SK-N-SH (cell line): ENCODE data around the gene MAD1L1. TPM values are rescaled to one million over a fixed set of nuclear protein-coding genes. Genes with fewer than 3 reads are reported as not detected.

Experiments
- CTCF ChIA-PET: fragments of 300-600, 350-600 bp; formaldehyde crosslinking; extraction: SDS; loops from one replicate; lab custom pipeline; 2021; lab: Yijun Ruan, JAX
- POLR2A ChIA-PET: fragments of 350-600 bp; sonication (Branson Sonifier 250); formaldehyde crosslinking; extraction: SDS; loops from one replicate; lab custom pipeline; 2020; ENCODE audit warnings: antibody characterized with exemption, inconsistent platforms; lab: Yijun Ruan, JAX
- DNase-seq: peaks from one replicate; pipeline ENCODE4 v3.0.0; 2012
- H2AFZ ChIP-seq: fragments of 200-600 bp; sonication (generic); 2 replicates; pipeline ENCODE4 v1.8.1; 2016; ENCODE audit warnings: antibody characterized with exemption, mild to moderate bottlenecking, low read depth
- H3F3A ChIP-seq: fragments of 200-600 bp; sonication (generic); replicated peaks from 2 replicates; pipeline ENCODE3; 2016; ENCODE audit warnings: antibody characterized with exemption, mild to moderate bottlenecking; ENCODE audit not compliant: insufficient read depth
- H3K27ac ChIP-seq, 2 experiments: fragments of 200-500 bp in 1 of 2; fragments of 200-600 bp in 1 of 2; sonication (Bioruptor generic) in 1 of 2; sonication (generic), shearing (Covaris generic) in 1 of 2; 2 replicates each; pipeline versions ENCODE4 v1.5.1 to v1.6.1; 2014 to 2016; ENCODE audit warnings: low read depth in 2 of 2, inconsistent platforms in 1 of 2, low read length in 1 of 2, mild to moderate bottlenecking in 1 of 2, mixed read lengths in 1 of 2
- H3K27me3 ChIP-seq: fragments of 200-600 bp; sonication (generic), shearing (Covaris generic); 2 replicates; pipeline ENCODE4 v1.6.1; 2016; ENCODE audit warnings: mixed run types; ENCODE audit not compliant: insufficient read depth
- H3K36me3 ChIP-seq, 2 experiments: fragments of 200-500 bp in 1 of 2; fragments of 200-600 bp in 1 of 2; sonication (Bioruptor generic) in 1 of 2; sonication (generic) in 1 of 2; replicated peaks in 1 of 2; 2 replicates each; pipeline versions ENCODE3 to v1.5.1; 2014 to 2016; ENCODE audit warnings: low read length in 1 of 2, mild to moderate bottlenecking in 1 of 2; ENCODE audit not compliant: insufficient read depth in 2 of 2, control insufficient read depth in 1 of 2
- H3K4me1 ChIP-seq, 2 experiments: fragments of 200-500 bp in 1 of 2; fragments of 200-600 bp in 1 of 2; sonication (Bioruptor generic) in 1 of 2; sonication (generic), shearing (Covaris generic) in 1 of 2; 2 replicates each; pipeline versions ENCODE4 v1.5.1 to v1.6.1; 2014 to 2016; ENCODE audit warnings: low read depth in 1 of 2, low read length in 1 of 2, mixed run types in 1 of 2; ENCODE audit not compliant: insufficient read depth in 2 of 2, control insufficient read depth in 1 of 2
- H3K4me2 ChIP-seq: fragments of 200-600 bp; sonication (generic), shearing (Covaris generic); 2 replicates; pipeline ENCODE4 v1.6.1; 2017; ENCODE audit warnings: mixed run types
- H3K4me3 ChIP-seq, 2 experiments: fragments of 200-500 bp in 1 of 2; fragments of 200-600 bp in 1 of 2; sonication (Bioruptor generic) in 1 of 2; sonication (generic), shearing (Covaris generic) in 1 of 2; 2 replicates each; pipeline versions ENCODE4 v1.5.1 to v1.8.1; 2014 to 2016; ENCODE audit warnings: low read depth in 2 of 2, inconsistent platforms in 1 of 2, low read length in 1 of 2, mild to moderate bottlenecking in 1 of 2, mixed read lengths in 1 of 2, moderate library complexity in 1 of 2
- H3K79me2 ChIP-seq: fragments of 200-600 bp; sonication (generic); 2 replicates; pipeline ENCODE4 v1.8.1; 2017; ENCODE audit warnings: mild to moderate bottlenecking; ENCODE audit not compliant: insufficient read depth
- H3K9ac ChIP-seq: fragments of 200-600 bp; sonication (generic); 2 replicates; pipeline ENCODE4 v1.6.1; 2017; ENCODE audit warnings: mixed run types
- H3K9me2 ChIP-seq: fragments of 200-600 bp; sonication (generic); 2 replicates; pipeline ENCODE4 v1.6.1; 2017; ENCODE audit warnings: mixed run types
- H3K9me3 ChIP-seq: fragments of 200-600 bp; sonication (generic); 2 replicates; pipeline ENCODE4 v1.6.1; 2017; ENCODE audit warnings: mixed run types, mild to moderate bottlenecking, moderate library complexity
- H4K20me1 ChIP-seq: fragments of 200-600 bp; sonication (generic); 2 replicates; pipeline ENCODE4 v1.6.1; 2017; ENCODE audit warnings: mild to moderate bottlenecking, mixed run types; ENCODE audit not compliant: insufficient read depth
- ELF1 ChIP-seq: IDR thresholded peaks from 2 replicates; pipeline ENCODE4 v1.4.0; 2012
- EP300 ChIP-seq, 2 experiments: IDR thresholded peaks; 2 replicates each; pipeline versions ENCODE4 v1.4.0 to v1.6.1; 2012; ENCODE audit warnings: borderline replicate concordance in 1 of 2, low read depth in 1 of 2, low read length in 1 of 2
- EZH2phosphoT487 ChIP-seq: fragments of 200-600 bp; sonication (generic); IDR thresholded peaks from 2 replicates; pipeline ENCODE4 v1.6.1; 2017; ENCODE audit warnings: low read depth, mixed run types, mild to moderate bottlenecking, antibody characterized with exemption, moderate library complexity, borderline replicate concordance
- JUND ChIP-seq: IDR thresholded peaks from 2 replicates; pipeline ENCODE4 v1.4.0; 2012
- MEF2A ChIP-seq: IDR thresholded peaks from 2 replicates; pipeline ENCODE4 v1.4.0; 2012; ENCODE audit warnings: low read depth, borderline replicate concordance
- MXI1 ChIP-seq: IDR thresholded peaks from 2 replicates; pipeline ENCODE4 v1.6.1; 2012; ENCODE audit warnings: mild to moderate bottlenecking, low read depth, low read length, improper control_type of control experiment
- NFIC ChIP-seq: IDR thresholded peaks from 2 replicates; pipeline ENCODE4 v1.4.0; 2012; ENCODE audit warnings: borderline replicate concordance
- POLR2AphosphoS5 ChIP-seq: IDR thresholded peaks from 2 replicates; pipeline ENCODE4 v1.6.1; 2012; ENCODE audit warnings: low read depth, low read length
- RAD21 ChIP-seq: IDR thresholded peaks from 2 replicates; pipeline ENCODE4 v1.6.1; 2012; ENCODE audit warnings: mild to moderate bottlenecking, low read length
- RCOR1 ChIP-seq: fragments of 150-350 bp; IDR thresholded peaks from 2 replicates; pipeline ENCODE4 v1.6.1; 2017; ENCODE audit warnings: antibody characterized with exemption, low read length
- SIN3A ChIP-seq: IDR thresholded peaks from 2 replicates; pipeline ENCODE4 v1.6.1; 2012; ENCODE audit warnings: low read depth, mild to moderate bottlenecking, low read length, moderate library complexity, borderline replicate concordance
- SMC3 ChIP-seq: IDR thresholded peaks from 2 replicates; pipeline ENCODE4 v1.6.1; 2012; ENCODE audit warnings: low read depth, low read length, improper control_type of control experiment
- TAF1 ChIP-seq: IDR thresholded peaks from 2 replicates; pipeline ENCODE4 v1.6.1; 2012; ENCODE audit warnings: low read depth, mild to moderate bottlenecking, low read length, moderate library complexity, borderline replicate concordance
- WGBS: methylation state at CpG from one replicate; pipeline ENCODE4 v1.1.6; 2017; ENCODE audit warnings: low lambda C conversion rate; 5-methylcytosine and 5-hydroxymethylcytosine counted together
- polyA plus RNA-seq, 3 experiments: library from polyadenylated mRNA; depleted of rRNA; stranded (reverse); fragments of >200 nt; gene quantifications; 2 replicates each; pipeline ENCODE4 v1.2.3, GENCODE V29; 2012
- TF ChIP-seq, protein P1 (sequence below): IDR thresholded peaks from 2 replicates; pipeline ENCODE4 v1.4.0; 2012; ENCODE audit warnings: low read depth, borderline replicate concordance
- TF ChIP-seq, protein P2 (sequence below): IDR thresholded peaks from 2 replicates; pipeline ENCODE4 v1.4.0; 2012; ENCODE audit warnings: low read depth, borderline replicate concordance
- TF ChIP-seq, protein P3 (sequence below): IDR thresholded peaks from 2 replicates; pipeline ENCODE4 v1.4.0; 2012; ENCODE audit warnings: low read depth

The MAD1L1 gene
- polyA plus RNA-seq, 1 of the 3 experiments (the other 2 are of a cell fraction), result 46.2 TPM

DNA sequence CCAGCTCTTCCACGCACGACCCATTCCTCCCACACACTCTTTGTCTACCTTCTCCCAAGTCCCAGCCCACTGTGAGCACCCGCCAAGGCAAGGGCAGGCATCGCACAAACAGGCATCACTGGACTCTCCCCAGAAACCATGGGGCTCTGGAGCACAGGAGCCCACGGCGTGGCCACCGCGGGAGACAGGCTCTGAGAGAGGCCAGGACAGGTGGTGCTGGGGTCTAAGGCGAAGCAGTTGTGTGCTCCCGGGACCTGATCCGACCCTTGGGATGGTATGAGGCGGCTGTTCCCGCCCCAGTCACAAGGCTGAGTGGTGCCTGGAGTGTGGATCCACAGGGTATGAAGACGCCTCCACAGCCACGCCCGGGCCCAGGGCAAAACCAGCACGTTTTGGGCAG is 156.9 kb downstream of the MAD1L1 start:
- no peaks in the 10 kb centered on the region for H3K27me3 ChIP-seq
- no peak for TF ChIP-seq POLR2AphosphoS5
- TF ChIP-seq JUND, result no peak
- TF ChIP-seq, protein P1, sequence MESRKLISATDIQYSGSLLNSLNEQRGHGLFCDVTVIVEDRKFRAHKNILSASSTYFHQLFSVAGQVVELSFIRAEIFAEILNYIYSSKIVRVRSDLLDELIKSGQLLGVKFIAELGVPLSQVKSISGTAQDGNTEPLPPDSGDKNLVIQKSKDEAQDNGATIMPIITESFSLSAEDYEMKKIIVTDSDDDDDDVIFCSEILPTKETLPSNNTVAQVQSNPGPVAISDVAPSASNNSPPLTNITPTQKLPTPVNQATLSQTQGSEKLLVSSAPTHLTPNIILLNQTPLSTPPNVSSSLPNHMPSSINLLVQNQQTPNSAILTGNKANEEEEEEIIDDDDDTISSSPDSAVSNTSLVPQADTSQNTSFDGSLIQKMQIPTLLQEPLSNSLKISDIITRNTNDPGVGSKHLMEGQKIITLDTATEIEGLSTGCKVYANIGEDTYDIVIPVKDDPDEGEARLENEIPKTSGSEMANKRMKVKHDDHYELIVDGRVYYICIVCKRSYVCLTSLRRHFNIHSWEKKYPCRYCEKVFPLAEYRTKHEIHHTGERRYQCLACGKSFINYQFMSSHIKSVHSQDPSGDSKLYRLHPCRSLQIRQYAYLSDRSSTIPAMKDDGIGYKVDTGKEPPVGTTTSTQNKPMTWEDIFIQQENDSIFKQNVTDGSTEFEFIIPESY, result no peak
- TF ChIP-seq RAD21, result no peak
- no peak for TF ChIP-seq MXI1
- no peak for TF ChIP-seq TAF1
- TF ChIP-seq, protein P2, sequence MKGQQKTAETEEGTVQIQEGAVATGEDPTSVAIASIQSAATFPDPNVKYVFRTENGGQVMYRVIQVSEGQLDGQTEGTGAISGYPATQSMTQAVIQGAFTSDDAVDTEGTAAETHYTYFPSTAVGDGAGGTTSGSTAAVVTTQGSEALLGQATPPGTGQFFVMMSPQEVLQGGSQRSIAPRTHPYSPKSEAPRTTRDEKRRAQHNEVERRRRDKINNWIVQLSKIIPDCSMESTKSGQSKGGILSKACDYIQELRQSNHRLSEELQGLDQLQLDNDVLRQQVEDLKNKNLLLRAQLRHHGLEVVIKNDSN, result no peak
- no peak for TF ChIP-seq ELF1
- no peak for TF ChIP-seq EP300 (IDR thresholded peaks at IDR 0.05; ENCODE audit: borderline replicate concordance in 1 of 2, low read depth in 1 of 2, low read length in 1 of 2)
- no peak for TF ChIP-seq SMC3
- TF ChIP-seq NFIC, result no peak
- no peaks in the 10 kb centered on the region for H3F3A ChIP-seq
- H4K20me1 ChIP-seq, result no peaks in the 10 kb centered on the region
- no peaks in the 10 kb centered on the region for H3K79me2 ChIP-seq
- DNase-seq, result no peak
- H3K9ac ChIP-seq, result no peak overlapping the region
- no peak overlapping the region for H3K4me2 ChIP-seq
- no peak overlapping the region for H2AFZ ChIP-seq
- H3K9me2 ChIP-seq, result no peaks in the 10 kb centered on the region
- 98% methylated on average over 14 of the region's 17 CpGs for WGBS
- no peak overlapping the region for H3K27ac ChIP-seq
- CTCF ChIA-PET, result interaction anchor here (1.0 to 2.6 kb wide), 2 partner anchors 9 to 11 kb away, joined by 3 to 7 read pairs; no protein-coding TSS in a partner anchor
- H3K9me3 ChIP-seq, result no peaks in the 10 kb centered on the region
- peaks cover 0 to 14% of the 10 kb centered on the region in 2 experiments for H3K36me3 ChIP-seq
- POLR2A ChIA-PET, result no interaction called here
- peaks cover 0 to 28% of the 10 kb centered on the region in 2 experiments; a peak in 2 of 4 replicates for H3K4me1 ChIP-seq
- H3K4me3 ChIP-seq, result no peak overlapping the region

DNA sequence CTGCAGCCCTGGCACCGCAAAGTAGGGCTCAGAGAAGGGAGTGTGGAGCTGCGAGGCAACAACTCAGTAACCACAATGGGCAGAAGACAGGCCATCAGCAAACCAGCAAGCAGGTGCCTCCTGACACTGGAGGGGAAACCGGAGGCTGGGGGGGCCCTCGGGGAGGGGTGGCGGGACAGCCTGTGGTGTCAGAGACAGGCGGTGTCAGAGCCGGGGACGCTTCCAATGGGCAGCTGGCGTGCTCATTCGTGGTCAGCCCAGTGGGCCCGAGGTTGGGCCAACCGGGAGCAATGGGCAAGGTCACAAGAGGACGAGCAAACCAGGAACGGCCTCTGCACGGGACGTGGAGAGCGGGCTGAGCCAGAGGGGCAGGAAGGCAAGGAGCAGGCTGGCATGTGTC is 158.1 kb downstream of the MAD1L1 start:
- CTCF ChIA-PET, result interaction anchor here (1.0 kb wide), 2 partner anchors 8 to 10 kb away, joined by 3 read pairs; no protein-coding TSS in a partner anchor
- Histone ChIP-seq H3K4me3 (no peak overlapping the region), H3K27ac (no peak overlapping the region), H2AFZ (no peak overlapping the region), H3K9ac (no peak overlapping the region), H3K27me3 (no peaks in the 10 kb centered on the region), H3K4me2 (no peak overlapping the region), H3F3A (no peaks in the 10 kb centered on the region), H3K36me3 (peaks cover 0 to 14% of the 10 kb centered on the region in 2 experiments), H3K79me2 (no peaks in the 10 kb centered on the region), H3K9me3 (no peaks in the 10 kb centered on the region), H4K20me1 (no peaks in the 10 kb centered on the region), H3K9me2 (no peaks in the 10 kb centered on the region), H3K4me1 (peaks cover 0 to 16% of the 10 kb centered on the region in 2 experiments; a peak in 1 of 4 replicates)
- TF ChIP-seq NFIC (no peak), RCOR1 (no peak), MEF2A (no peak), EZH2phosphoT487 (no peak), POLR2AphosphoS5 (no peak), EP300 (IDR thresholded peaks at IDR 0.05; ENCODE audit: borderline replicate concordance in 1 of 2, low read depth in 1 of 2, low read length in 1 of 2) (no peak), SIN3A (no peak)
- TF ChIP-seq, protein P3, sequence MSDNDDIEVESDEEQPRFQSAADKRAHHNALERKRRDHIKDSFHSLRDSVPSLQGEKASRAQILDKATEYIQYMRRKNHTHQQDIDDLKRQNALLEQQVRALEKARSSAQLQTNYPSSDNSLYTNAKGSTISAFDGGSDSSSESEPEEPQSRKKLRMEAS, result no peak
- no peak for DNase-seq
- POLR2A ChIA-PET, result no interaction called here
- 96% methylated on average over 17 of the region's 17 CpGs for WGBS
